Fibroblast of skin of right quadriceps (primary cell): ENCODE measurements around the gene UNC5B.

Source experiments
- DNase-seq: peaks from one replicate; pipeline ENCODE4 v3.0.0-alpha.2; 2013

The UNC5B gene

GRCh38 chr10:71349406-71349805 lies 137.0 kb downstream of the UNC5B start:
- no peak for DNase-seq

- no peak for DNase-seq
Measured at GRCh38 chr10:71351087-71351486, 138.7 kb downstream of the UNC5B start.

GRCh38 chr10:71351628-71352319 lies 139.4 kb downstream of the UNC5B start:
- no peak for DNase-seq
